GM12801 (cell line): Measurements from ENCODE around the gene SNCA.

Source experiments
- CTCF ChIP-seq: IDR thresholded peaks from one replicate; pipeline ENCODE4 v1.5.1; 2011; ENCODE audit warnings: control low read depth; ENCODE audit not compliant: insufficient read length; ENCODE audit errors: extremely low read depth

Gene SNCA

GRCh38 chr4:89712141-89712540 is 124.8 kb downstream of the SNCA start:
- no peak for TF ChIP-seq CTCF

DNA sequence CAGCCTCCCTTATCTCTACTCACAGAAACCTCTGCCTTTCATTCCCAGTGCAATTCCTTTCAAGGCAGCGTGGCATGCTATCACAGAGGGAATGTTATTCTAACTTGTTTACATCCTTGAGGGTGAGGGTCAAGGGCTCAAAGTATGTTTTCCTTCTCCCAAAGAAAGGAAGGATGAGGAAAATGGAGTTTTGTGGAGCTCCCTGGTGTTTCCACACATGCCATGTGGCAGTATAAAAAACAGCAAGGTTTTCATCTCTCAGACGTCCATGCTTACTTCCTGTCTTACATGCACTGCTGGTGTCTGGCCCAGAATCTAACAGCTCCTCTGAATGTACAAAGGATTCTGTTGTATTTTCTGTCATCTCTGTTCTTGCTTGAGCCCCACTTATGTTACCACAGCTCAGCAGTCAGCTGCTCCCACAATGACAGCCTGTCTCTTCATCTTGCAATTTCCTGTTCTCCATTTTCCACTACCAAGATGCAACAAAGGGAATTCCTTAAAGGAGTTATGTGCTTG is 128.0 kb downstream of the SNCA start:
- no peak for TF ChIP-seq CTCF

- TF ChIP-seq CTCF: no peak
These were observed 129.5 kb downstream of the SNCA start for GRCh38 chr4:89707467-89707866.

DNA sequence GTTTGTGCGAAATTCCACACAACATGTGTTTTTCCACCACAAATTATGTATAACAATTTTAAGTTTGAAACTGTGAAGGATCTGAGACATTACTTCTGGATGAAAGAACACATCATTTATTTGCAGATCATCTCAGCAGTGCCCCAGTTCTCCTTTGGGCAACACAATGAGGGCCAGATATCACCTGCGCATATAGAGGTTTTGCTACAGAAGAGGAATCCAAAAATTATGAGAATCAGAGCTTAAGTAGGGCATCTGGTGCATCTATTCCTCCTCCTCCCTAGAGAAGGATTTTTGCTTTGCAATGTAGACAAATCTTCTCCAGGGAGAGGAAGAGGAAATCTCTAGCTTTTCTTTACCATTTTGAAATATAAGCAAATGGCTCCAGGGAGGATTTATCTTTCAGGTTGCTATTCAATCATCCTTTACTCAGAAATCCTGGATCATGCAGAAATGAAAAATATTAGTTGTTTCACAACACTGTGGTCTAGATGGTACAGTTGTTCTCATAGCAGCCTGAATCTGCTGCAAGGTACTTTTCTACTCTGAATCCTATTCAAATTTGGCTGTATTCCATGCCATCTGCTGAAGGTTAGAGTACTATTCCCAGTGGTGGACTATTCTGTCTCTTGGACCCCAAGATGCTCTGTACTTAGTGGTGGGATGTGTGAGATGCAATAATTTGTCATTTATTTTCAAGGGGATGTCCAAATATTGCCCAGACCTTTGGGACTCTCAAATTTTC is 132.1 kb downstream of the SNCA start:
- no peak for TF ChIP-seq CTCF

- TF ChIP-seq CTCF: no peak
These were observed 133.0 kb downstream of the SNCA start for GRCh38 chr4:89703829-89704590.

DNA sequence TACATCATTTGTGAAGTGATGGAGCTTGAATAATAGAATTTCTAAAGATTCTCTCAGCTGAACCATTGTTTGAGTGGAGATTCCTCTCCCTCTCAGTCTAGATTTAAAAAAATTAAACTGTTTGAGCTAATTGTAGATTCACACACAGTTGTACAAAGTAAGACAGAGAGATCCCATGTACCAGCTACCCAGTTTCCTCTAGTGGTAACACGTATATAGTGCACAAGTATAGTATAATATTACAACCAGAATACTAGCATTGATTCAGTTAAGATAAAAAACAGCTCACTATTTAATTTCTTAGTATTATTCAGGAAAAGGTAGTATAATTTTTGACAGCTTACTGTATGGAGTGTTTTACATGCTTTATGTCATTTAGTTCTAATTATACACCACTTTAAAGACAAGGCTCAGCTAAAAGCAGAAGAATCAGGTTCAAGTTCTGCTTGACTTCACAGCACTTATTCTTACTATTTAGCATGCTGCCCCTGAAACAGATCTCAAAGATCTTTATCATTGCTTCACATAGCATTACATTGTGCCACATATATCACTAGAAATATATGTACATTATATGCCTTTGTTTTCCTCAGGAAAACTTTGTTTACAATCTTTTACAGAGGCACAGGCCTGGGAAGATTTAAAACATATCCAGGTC is 136.1 kb downstream of the SNCA start:
- TF ChIP-seq CTCF: no peak

GRCh38 chr4:89685690-89686089 is 151.3 kb downstream of the SNCA start:
- TF ChIP-seq CTCF: no peak
